Spinal cord (tissue), 10 donors: ENCODE data around the gene NFYB. TPM values are rescaled to one million over a fixed set of nuclear protein-coding genes. Genes with fewer than 3 reads are reported as not detected.

Source experiments
- DNase-seq, 6 donors: peaks; one replicate each; pipeline versions ENCODE4 v3.0.0 to v3.0.0-alpha.2; 2013 to 2015; ENCODE audit warnings: low spot score in 6 of 6, low read depth in 4 of 6
- H3K27ac ChIP-seq: one replicate; pipeline ENCODE4 v1.5.1; 2013; ENCODE audit warnings: low read depth, low read length, control low read depth
- H3K27me3 ChIP-seq: one replicate; pipeline ENCODE4 v1.6.1; 2013; ENCODE audit warnings: low read length; ENCODE audit not compliant: control insufficient read depth, insufficient read depth
- H3K36me3 ChIP-seq: one replicate; pipeline ENCODE4 v1.6.1; 2013; ENCODE audit warnings: low read length; ENCODE audit not compliant: control insufficient read depth, insufficient read depth
- H3K4me1 ChIP-seq: one replicate; pipeline ENCODE4 v1.6.1; 2013; ENCODE audit warnings: low read length; ENCODE audit not compliant: control insufficient read depth, insufficient read depth
- H3K4me3 ChIP-seq: one replicate; pipeline ENCODE4 v1.5.1; 2013; ENCODE audit warnings: low read depth, low read length, control low read depth
- H3K9me3 ChIP-seq: one replicate; pipeline ENCODE4 v1.6.1; 2013; ENCODE audit warnings: low read length; ENCODE audit not compliant: control insufficient read depth, insufficient read depth
- WGBS: methylation state at CpG from one replicate; pipeline ENCODE4 v1.1.5; 2013; ENCODE audit warnings: missing lambda C conversion rate; ENCODE audit not compliant: insufficient coverage; 5-methylcytosine and 5-hydroxymethylcytosine counted together
- polyA plus RNA-seq, 2 donors: library from polyadenylated mRNA; unstranded; fragments of 120-200 nt; gene quantifications; one replicate each; pipeline ENCODE4 v1.2.1, GENCODE V29; 2013; ENCODE audit not compliant: insufficient read length in 2 of 2
- total RNA-seq, 2 donors: library from RNA; depleted of rRNA in 1 of 2; stranded (reverse); fragments of 120-200 nt in 1 of 2; fragments of >200 nt in 1 of 2; gene quantifications; one replicate each; pipeline versions ENCODE4 v1.2.3 to v1.2.4, GENCODE V29; 2013 to 2014
- donor health status: healthy.

Gene NFYB
- total and polyA plus RNA-seq, 4 donors: 28.2 to 74.7 (median 51.8) TPM

GRCh38 chr12:104105461-104105860 is 32.5 kb downstream of the NFYB start:
- no peaks in the 10 kb centered on the region for H3K27me3 ChIP-seq
- H3K4me1 ChIP-seq: no peaks in the 10 kb centered on the region
- no peak for DNase-seq
- peaks cover 2% of the 10 kb centered on the region for H3K36me3 ChIP-seq
- H3K9me3 ChIP-seq: no peaks in the 10 kb centered on the region
- H3K4me3 ChIP-seq: no peak overlapping the region
- H3K27ac ChIP-seq: no peak overlapping the region

- no peaks in the 10 kb centered on the region for H3K9me3 ChIP-seq
- DNase-seq: no peak
- no peak overlapping the region for H3K4me3 ChIP-seq
- H3K36me3 ChIP-seq: peaks cover 11% of the 10 kb centered on the region
- H3K27ac ChIP-seq: no peak overlapping the region
- H3K27me3 ChIP-seq: no peaks in the 10 kb centered on the region
- H3K4me1 ChIP-seq: no peaks in the 10 kb centered on the region
- no CpG with 5 or more reads among the region's 2 CpGs for WGBS
Measured at GRCh38 chr12:104097954-104098353, 40.1 kb downstream of the NFYB start.

- no peak overlapping the region for H3K4me3 ChIP-seq
- no CpG with 5 or more reads among the region's 1 CpG for WGBS
- peaks cover 7% of the 10 kb centered on the region for H3K36me3 ChIP-seq
Measured at GRCh38 chr12:104095289-104095688, 42.7 kb downstream of the NFYB start.

GRCh38 chr12:104094284-104094683 is 43.7 kb downstream of the NFYB start:
- no peaks in the 10 kb centered on the region for H3K27me3 ChIP-seq
- DNase-seq: no peak
- peaks cover 7% of the 10 kb centered on the region for H3K36me3 ChIP-seq
- H3K9me3 ChIP-seq: no peaks in the 10 kb centered on the region
- no peak overlapping the region for H3K4me3 ChIP-seq
- H3K27ac ChIP-seq: no peak overlapping the region
- no CpG with 5 or more reads among the region's 3 CpGs for WGBS
- H3K4me1 ChIP-seq: no peaks in the 10 kb centered on the region

More at GRCh38 chr12:104095289-104095688, 42.7 kb downstream of the NFYB start:
- Histone ChIP-seq H3K4me1 (no peaks in the 10 kb centered on the region), H3K27ac (no peak overlapping the region), H3K27me3 (no peaks in the 10 kb centered on the region), H3K9me3 (no peaks in the 10 kb centered on the region)
- DNase-seq: no peak

GRCh38 chr12:104091136-104091535 is 46.9 kb downstream of the NFYB start:
- WGBS: 41% methylated on average over 1 of the region's 4 CpGs
- H3K36me3 ChIP-seq: peaks cover 14% of the 10 kb centered on the region
- no peaks in the 10 kb centered on the region for H3K9me3 ChIP-seq
- no peaks in the 10 kb centered on the region for H3K27me3 ChIP-seq
- H3K4me1 ChIP-seq: no peaks in the 10 kb centered on the region
- no peak for DNase-seq
- no peak overlapping the region for H3K4me3 ChIP-seq
- no peak overlapping the region for H3K27ac ChIP-seq

GRCh38 chr12:104090685-104091084 is 47.3 kb downstream of the NFYB start:
- no peaks in the 10 kb centered on the region for H3K4me1 ChIP-seq

GRCh38 chr12:104083769-104084475 is 54.1 kb downstream of the NFYB start:
- Histone ChIP-seq H3K36me3 (peaks cover 17% of the 10 kb centered on the region), H3K27ac (no peak overlapping the region), H3K4me3 (no peak overlapping the region), H3K9me3 (no peaks in the 10 kb centered on the region), H3K4me1 (no peaks in the 10 kb centered on the region), H3K27me3 (no peaks in the 10 kb centered on the region)
- no peak for DNase-seq
- 97% methylated on average over 6 of the region's 8 CpGs for WGBS

More at GRCh38 chr12:104090685-104091084, 47.3 kb downstream of the NFYB start:
- Histone ChIP-seq H3K27ac (no peak overlapping the region), H3K36me3 (peaks cover 18% of the 10 kb centered on the region), H3K9me3 (no peaks in the 10 kb centered on the region), H3K27me3 (no peaks in the 10 kb centered on the region), H3K4me3 (no peak overlapping the region)
- no CpG with 5 or more reads among the region's 1 CpG for WGBS
- DNase-seq: no peak

- H3K27ac ChIP-seq: no peak overlapping the region
- peaks cover 11% of the 10 kb centered on the region for H3K36me3 ChIP-seq
- no CpG with 5 or more reads among the region's 1 CpG for WGBS
- H3K4me1 ChIP-seq: no peaks in the 10 kb centered on the region
- no peak overlapping the region for H3K4me3 ChIP-seq
- no peaks in the 10 kb centered on the region for H3K27me3 ChIP-seq
- no peaks in the 10 kb centered on the region for H3K9me3 ChIP-seq
- DNase-seq: no peak
Measured at GRCh38 chr12:104080764-104081163, 57.2 kb downstream of the NFYB start.

- WGBS: no CpG with 5 or more reads among the region's 1 CpG
Measured at GRCh38 chr12:104079024-104079423, 59.0 kb downstream of the NFYB start.

GRCh38 chr12:104073699-104074098 is 64.3 kb downstream of the NFYB start:
- no peak for DNase-seq
- H3K4me3 ChIP-seq: no peak overlapping the region
- H3K27me3 ChIP-seq: no peaks in the 10 kb centered on the region
- no CpG with 5 or more reads among the region's 1 CpG for WGBS
- no peaks in the 10 kb centered on the region for H3K9me3 ChIP-seq
- H3K27ac ChIP-seq: no peak overlapping the region
- H3K4me1 ChIP-seq: no peaks in the 10 kb centered on the region
- peaks cover 29% of the 10 kb centered on the region for H3K36me3 ChIP-seq

More at GRCh38 chr12:104079024-104079423, 59.0 kb downstream of the NFYB start:
- DNase-seq: no peak
- Histone ChIP-seq H3K9me3 (no peaks in the 10 kb centered on the region), H3K27me3 (no peaks in the 10 kb centered on the region), H3K27ac (no peak overlapping the region), H3K4me3 (no peak overlapping the region), H3K36me3 (peaks cover 13% of the 10 kb centered on the region), H3K4me1 (no peaks in the 10 kb centered on the region)
